Muscle layer of duodenum (tissue), 2 donors: ENCODE measurements around the gene SLC29A3.
A peak's percentile ranks its signal among the peaks of the same experiment; 100 is the strongest.

Experiments used
- H3K27ac ChIP-seq: one replicate; pipeline ENCODE4 v1.7.0; 2013; ENCODE audit warnings: mild to moderate bottlenecking, low read length
- H3K27me3 ChIP-seq: one replicate; pipeline ENCODE4 v1.7.0; 2013; ENCODE audit warnings: low read depth, mild to moderate bottlenecking, control low read depth, low read length
- H3K36me3 ChIP-seq, 2 donors: one replicate each; pipeline ENCODE4 v1.7.0; 2013; ENCODE audit warnings: low read length in 2 of 2, control low read depth in 1 of 2, mild to moderate bottlenecking in 1 of 2; ENCODE audit not compliant: insufficient read depth in 2 of 2, control insufficient read depth in 1 of 2
- H3K4me1 ChIP-seq, 2 donors: one replicate each; pipeline ENCODE4 v1.7.0; 2013; ENCODE audit warnings: low read length in 2 of 2, mild to moderate bottlenecking in 2 of 2, control low read depth in 1 of 2, moderate library complexity in 1 of 2; ENCODE audit not compliant: insufficient read depth in 2 of 2, control insufficient read depth in 1 of 2
- H3K4me3 ChIP-seq, 2 donors: one replicate each; pipeline ENCODE4 v1.7.0; 2013; ENCODE audit warnings: low read length in 2 of 2, low read depth in 1 of 2, mild to moderate bottlenecking in 1 of 2
- H3K9me3 ChIP-seq, 2 donors: one replicate each; pipeline ENCODE4 v1.7.0; 2013; ENCODE audit warnings: low read length in 2 of 2, control low read depth in 1 of 2, mild to moderate bottlenecking in 1 of 2; ENCODE audit not compliant: control insufficient read depth in 1 of 2
- donor health status: healthy.

The SLC29A3 gene

GRCh38 chr10:71363936-71364335, 44.9 kb downstream of the SLC29A3 start:
- no peaks in the 10 kb centered on the region for H3K9me3 ChIP-seq
- no peaks in the 10 kb centered on the region for H3K27me3 ChIP-seq
- H3K27ac ChIP-seq = no peak overlapping the region
- no peak overlapping the region for H3K4me3 ChIP-seq
- peaks cover 6 to 12% of the 10 kb centered on the region in 2 donors for H3K36me3 ChIP-seq
- H3K4me1 ChIP-seq = no peaks in the 10 kb centered on the region

GRCh38 chr10:71365366-71365765, 46.3 kb downstream of the SLC29A3 start:
- Histone ChIP-seq H3K4me1 (no peaks in the 10 kb centered on the region), H3K27ac (no peak overlapping the region), H3K4me3 (no peak overlapping the region), H3K27me3 (no peaks in the 10 kb centered on the region), H3K36me3 (peaks cover 6 to 12% of the 10 kb centered on the region in 2 donors), H3K9me3 (no peaks in the 10 kb centered on the region)

- no peaks in the 10 kb centered on the region for H3K9me3 ChIP-seq
- H3K4me1 ChIP-seq = no peaks in the 10 kb centered on the region
- no peak overlapping the region for H3K4me3 ChIP-seq
- no peak overlapping the region for H3K27ac ChIP-seq
- no peaks in the 10 kb centered on the region for H3K27me3 ChIP-seq
- peaks cover 6 to 12% of the 10 kb centered on the region in 2 donors for H3K36me3 ChIP-seq
Observed at GRCh38 chr10:71366690-71367089, 47.6 kb downstream of the SLC29A3 start.

- Histone ChIP-seq H3K27me3 (no peaks in the 10 kb centered on the region), H3K36me3 (peaks cover 6 to 9% of the 10 kb centered on the region in 2 donors), H3K27ac (no peak overlapping the region), H3K9me3 (no peaks in the 10 kb centered on the region), H3K4me3 (no peak overlapping the region), H3K4me1 (no peaks in the 10 kb centered on the region)
Observed at GRCh38 chr10:71367271-71367670, 48.2 kb downstream of the SLC29A3 start.

GRCh38 chr10:71368176-71368575, 49.1 kb downstream of the SLC29A3 start:
- peaks cover 0 to under 1% of the 10 kb centered on the region in 2 donors for H3K36me3 ChIP-seq
- no peaks in the 10 kb centered on the region for H3K27me3 ChIP-seq
- H3K9me3 ChIP-seq = no peaks in the 10 kb centered on the region
- H3K4me3 ChIP-seq = no peak overlapping the region
- H3K27ac ChIP-seq = no peak overlapping the region
- no peaks in the 10 kb centered on the region for H3K4me1 ChIP-seq

GRCh38 chr10:71368643-71369042, 49.6 kb downstream of the SLC29A3 start:
- H3K27ac ChIP-seq = no peak overlapping the region
- no peaks in the 10 kb centered on the region for H3K9me3 ChIP-seq
- no peaks in the 10 kb centered on the region for H3K36me3 ChIP-seq
- no peaks in the 10 kb centered on the region for H3K4me1 ChIP-seq
- no peak overlapping the region for H3K4me3 ChIP-seq
- H3K27me3 ChIP-seq = no peaks in the 10 kb centered on the region

GRCh38 chr10:71369602-71370001, 50.5 kb downstream of the SLC29A3 start:
- no peaks in the 10 kb centered on the region for H3K4me1 ChIP-seq
- H3K27ac ChIP-seq = no peak overlapping the region
- no peak overlapping the region for H3K4me3 ChIP-seq
- no peaks in the 10 kb centered on the region for H3K36me3 ChIP-seq
- H3K9me3 ChIP-seq = no peaks in the 10 kb centered on the region
- H3K27me3 ChIP-seq = no peaks in the 10 kb centered on the region

GRCh38 chr10:71370031-71370430, 51.0 kb downstream of the SLC29A3 start:
- no peak overlapping the region for H3K4me3 ChIP-seq
- H3K27me3 ChIP-seq = no peaks in the 10 kb centered on the region
- H3K4me1 ChIP-seq = no peaks in the 10 kb centered on the region
- H3K36me3 ChIP-seq = no peaks in the 10 kb centered on the region
- no peak overlapping the region for H3K27ac ChIP-seq
- no peaks in the 10 kb centered on the region for H3K9me3 ChIP-seq

- H3K9me3 ChIP-seq = no peaks in the 10 kb centered on the region
- H3K36me3 ChIP-seq = no peaks in the 10 kb centered on the region
- no peaks in the 10 kb centered on the region for H3K27me3 ChIP-seq
- H3K4me1 ChIP-seq = peaks cover 0 to 4% of the 10 kb centered on the region in 2 donors
- peak overlapping the region; percentile 28 for H3K27ac ChIP-seq
- H3K4me3 ChIP-seq = no peak overlapping the region
Observed at GRCh38 chr10:71371750-71372166, 52.7 kb downstream of the SLC29A3 start.

- no peaks in the 10 kb centered on the region for H3K27me3 ChIP-seq
- H3K27ac ChIP-seq = peak overlapping the region; percentile 53
- peaks cover 0 to 7% of the 10 kb centered on the region in 2 donors for H3K4me1 ChIP-seq
- H3K9me3 ChIP-seq = no peaks in the 10 kb centered on the region
- no peaks in the 10 kb centered on the region for H3K36me3 ChIP-seq
- no peak overlapping the region for H3K4me3 ChIP-seq
Observed at GRCh38 chr10:71372882-71373495, 53.9 kb downstream of the SLC29A3 start.

- peaks cover 0 to 7% of the 10 kb centered on the region in 2 donors for H3K4me1 ChIP-seq
- no peak overlapping the region for H3K27ac ChIP-seq
- H3K36me3 ChIP-seq = no peaks in the 10 kb centered on the region
- H3K4me3 ChIP-seq = no peak overlapping the region
- no peaks in the 10 kb centered on the region for H3K9me3 ChIP-seq
- H3K27me3 ChIP-seq = no peaks in the 10 kb centered on the region
Observed at GRCh38 chr10:71374481-71375233, 55.6 kb downstream of the SLC29A3 start.
